Ascending aorta (tissue), 2 donors: ENCODE measurements around the gene CPXM2. TPM values are rescaled to one million over a fixed set of nuclear protein-coding genes. Genes with fewer than 3 reads are reported as not detected.
"Not testable (repeated sequence)": the region's sequence is repeated elsewhere in the genome, so short reads cannot be mapped to it uniquely, and the experiment has no call there.

Experiments used
- DNase-seq, 2 donors: peaks; one replicate each; pipeline ENCODE4 v3.0.0-alpha.2; 2019; ENCODE audit warnings: low spot score in 2 of 2
- H3K27ac ChIP-seq, 2 donors: fragments of 200-600 bp; sonication (generic); one replicate each; pipeline ENCODE4 v1.5.1; 2016 to 2017; ENCODE audit warnings: mild to moderate bottlenecking in 1 of 2
- H3K27me3 ChIP-seq: fragments of 200-600 bp; sonication (generic); one replicate; pipeline ENCODE4 v1.5.1; 2017
- H3K36me3 ChIP-seq, 2 donors: fragments of 200-600 bp; sonication (generic); one replicate each; pipeline ENCODE4 v1.5.1; 2016
- H3K4me1 ChIP-seq, 2 donors: fragments of 200-600 bp; sonication (generic); one replicate each; pipeline ENCODE4 v1.5.1; 2016 to 2017; ENCODE audit warnings: mild to moderate bottlenecking in 1 of 2
- H3K4me3 ChIP-seq, 2 donors: fragments of 200-600 bp; sonication (generic); one replicate each; pipeline ENCODE4 v1.5.1; 2016 to 2017; ENCODE audit warnings: mild to moderate bottlenecking in 1 of 2
- H3K9me3 ChIP-seq, 2 donors: fragments of 200-600 bp; sonication (generic); one replicate each; pipeline ENCODE4 v1.5.1; 2016
- CTCF ChIP-seq, 3 experiments: fragments of 200-600 bp in 2 of 3; fragments of 450-650 bp in 1 of 3; sonication (generic) in 2 of 3; IDR thresholded peaks; one replicate each; pipeline ENCODE4 v1.5.1; 2016 to 2019; ENCODE audit warnings: antibody characterized with exemption in 3 of 3, mild to moderate bottlenecking in 1 of 3, moderate library complexity in 1 of 3
- intact Hi-C: fragments of 100-400 bp; cut with DNase I; formaldehyde crosslinking; loops from one replicate; pipeline ENCODE4 v1.15.1; 2023
- total RNA-seq: library from RNA; depleted of rRNA; stranded (reverse); fragments of >200 nt; gene quantifications from one replicate; pipeline ENCODE4 v1.1.0, GENCODE V29; 2016

CPXM2 gene
- total RNA-seq, 1 donor from 2014 or later: 125 TPM

- no peak overlapping the region for H3K4me3 ChIP-seq
- intact Hi-C loops: no loop called here
Measured at GRCh38 chr10:123744224-123744536, 147.4 kb downstream of the CPXM2 start.

GRCh38 chr10:123743441-123744223, 148.0 kb downstream of the CPXM2 start:
- DNase-seq: no peak
- peaks cover 17 to 18% of the 10 kb centered on the region in 2 donors for H3K36me3 ChIP-seq
- no peak overlapping the region for H3K27ac ChIP-seq
- H3K4me1 ChIP-seq: no peaks in the 10 kb centered on the region
- no peak for TF ChIP-seq CTCF (IDR thresholded peaks at IDR 0.05)
- H3K4me3 ChIP-seq: no peak overlapping the region
- intact Hi-C loops: no loop called here
- H3K27me3 ChIP-seq: no peaks in the 10 kb centered on the region
- no peaks in the 10 kb centered on the region for H3K9me3 ChIP-seq

More at GRCh38 chr10:123744224-123744536, 147.4 kb downstream of the CPXM2 start:
- H3K9me3 ChIP-seq: no peaks in the 10 kb centered on the region
- no peaks in the 10 kb centered on the region for H3K4me1 ChIP-seq
- TF ChIP-seq CTCF (IDR thresholded peaks at IDR 0.05): no peak
- no peaks in the 10 kb centered on the region for H3K27me3 ChIP-seq
- H3K27ac ChIP-seq: no peak overlapping the region
- H3K36me3 ChIP-seq: peaks cover 20 to 22% of the 10 kb centered on the region in 2 donors
- no peak for DNase-seq

GRCh38 chr10:123742751-123743440, 148.7 kb downstream of the CPXM2 start:
- Histone ChIP-seq H3K4me3 (no peak overlapping the region), H3K4me1 (no peaks in the 10 kb centered on the region), H3K27me3 (no peaks in the 10 kb centered on the region), H3K36me3 (peaks cover 12 to 17% of the 10 kb centered on the region in 2 donors), H3K27ac (no peak overlapping the region), H3K9me3 (no peaks in the 10 kb centered on the region)
- DNase-seq: no peak
- intact Hi-C loops: no loop called here
- no peak for TF ChIP-seq CTCF (IDR thresholded peaks at IDR 0.05)

GRCh38 chr10:123741711-123742110, 149.9 kb downstream of the CPXM2 start:
- H3K27me3 ChIP-seq: no peaks in the 10 kb centered on the region
- no peak overlapping the region for H3K27ac ChIP-seq
- H3K4me1 ChIP-seq: no peaks in the 10 kb centered on the region
- H3K4me3 ChIP-seq: no peak overlapping the region
- TF ChIP-seq CTCF (IDR thresholded peaks at IDR 0.05): no peak
- peaks cover 7 to 9% of the 10 kb centered on the region in 2 donors for H3K36me3 ChIP-seq
- H3K9me3 ChIP-seq: no peaks in the 10 kb centered on the region
- intact Hi-C loops: no loop called here
- DNase-seq: no peak

- Histone ChIP-seq H3K4me3 (no peak overlapping the region), H3K27ac (no peak overlapping the region), H3K27me3 (no peaks in the 10 kb centered on the region), H3K4me1 (no peaks in the 10 kb centered on the region), H3K9me3 (no peaks in the 10 kb centered on the region), H3K36me3 (peaks cover 2 to 4% of the 10 kb centered on the region in 2 donors)
- intact Hi-C loops: no loop called here
- no peak for TF ChIP-seq CTCF (IDR thresholded peaks at IDR 0.05)
- no peak for DNase-seq
Measured at GRCh38 chr10:123741146-123741545, 150.5 kb downstream of the CPXM2 start.

- H3K9me3 ChIP-seq, H3K4me3 ChIP-seq, H3K27me3 ChIP-seq, H3K4me1 ChIP-seq, H3K27ac ChIP-seq, H3K36me3 ChIP-seq, intact Hi-C loops, DNase-seq: not testable (repeated sequence)
Measured at GRCh38 chr10:123736917-123737316, 154.7 kb downstream of the CPXM2 start.
